Testis (tissue), 3 donors: ENCODE data around the gene HMCES. TPM values are rescaled to one million over a fixed set of nuclear protein-coding genes. Genes with fewer than 3 reads are reported as not detected.

ENCODE experiments used
- DNase-seq: peaks from one replicate; pipeline ENCODE4 v3.0.0-alpha.2; 2019
- H3K27ac ChIP-seq, 2 donors: fragments of 200-600 bp; sonication (generic); one replicate each; pipeline ENCODE4 v1.5.1; 2019
- H3K27me3 ChIP-seq: fragments of 200-600 bp; sonication (generic); one replicate; pipeline ENCODE4 v1.5.1; 2019
- H3K36me3 ChIP-seq: fragments of 200-600 bp; sonication (generic); one replicate; pipeline ENCODE4 v1.5.1; 2017; ENCODE audit warnings: low read depth; ENCODE audit errors: missing control alignments
- H3K4me1 ChIP-seq: fragments of 200-600 bp; sonication (generic); one replicate; pipeline ENCODE4 v1.5.1; 2019
- H3K4me3 ChIP-seq, 2 donors: fragments of 200-600 bp; sonication (generic); one replicate each; pipeline ENCODE4 v1.5.1; 2017 to 2019
- H3K9me3 ChIP-seq: fragments of 200-600 bp; sonication (generic); one replicate; pipeline ENCODE4 v1.5.1; 2017
- CTCF ChIP-seq, 3 experiments: fragments of 450-650 bp in 2 of 3; fragments of 200-600 bp in 1 of 3; sonication (generic) in 1 of 3; IDR thresholded peaks; one replicate each; pipeline ENCODE4 v1.5.1; 2016 to 2019; ENCODE audit warnings: antibody characterized with exemption in 3 of 3, mild to moderate bottlenecking in 2 of 3, moderate library complexity in 1 of 3
- POLR2A ChIP-seq: fragments of 450-650 bp; IDR thresholded peaks from one replicate; pipeline ENCODE4 v1.6.1; 2017; ENCODE audit warnings: antibody characterized with exemption, mild to moderate bottlenecking, moderate library complexity
- WGBS, 2 donors: methylation state at CpG; one replicate each; pipeline ENCODE4 v1.1.5; 2018; 5-methylcytosine and 5-hydroxymethylcytosine counted together
- intact Hi-C: fragments of 100-400 bp; cut with DNase I; formaldehyde crosslinking; loops from one replicate; pipeline ENCODE4 v1.15.1; 2023; ENCODE audit warnings: low total_unique reads
- polyA plus RNA-seq: library from polyadenylated mRNA; stranded (reverse); fragments of 350-450 nt; fragmentation: Illumina TruSeq; extraction: RNeasy Lipid Tissue Mini Kit (QIAGEN cat#74804); gene quantifications from one replicate; pipeline ENCODE4 v1.2.3, GENCODE V29; 2014; ENCODE audit warnings: low read depth, low replicate concordance; ENCODE audit not compliant: insufficient read depth
- total RNA-seq, 2 donors: library from RNA; depleted of rRNA; stranded (reverse); fragments of >200 nt; gene quantifications; one replicate each; pipeline ENCODE4 v1.2.3, GENCODE V29; 2016

Gene HMCES
- total and polyA plus RNA-seq, 3 donors from 2014 or later = 37.8 to 81.5 (median 41.6) TPM

DNA sequence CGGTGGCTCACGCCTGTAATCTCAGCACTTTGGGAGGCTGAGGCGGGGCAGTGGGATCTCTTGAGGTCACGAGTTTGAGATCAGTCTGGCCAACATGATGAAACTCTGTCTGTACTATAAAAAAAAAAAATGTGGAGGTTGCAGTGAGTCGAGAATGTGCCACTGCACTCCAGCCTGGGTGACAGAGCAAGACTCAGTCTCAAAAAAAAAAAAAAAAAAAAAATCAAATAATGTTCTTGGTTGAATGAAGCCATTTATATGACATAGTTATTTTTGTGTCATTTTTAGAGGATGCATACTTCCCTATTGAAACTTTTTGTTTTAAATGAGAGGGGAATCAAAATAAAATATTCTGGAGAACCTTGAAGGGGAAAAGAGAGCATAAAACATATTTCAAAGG lies 3.1 kb downstream of the HMCES start:
- Histone ChIP-seq H3K36me3 (no peaks in the 10 kb centered on the region), H3K27ac (no peak overlapping the region), H3K4me1 (peaks cover 6% of the 10 kb centered on the region), H3K4me3 (no peak overlapping the region), H3K27me3 (no peaks in the 10 kb centered on the region), H3K9me3 (no peaks in the 10 kb centered on the region)
- DNase-seq = no peak
- intact Hi-C loops = no loop called here
- TF ChIP-seq CTCF (IDR thresholded peaks at IDR 0.05) = no peak
- no peak for TF ChIP-seq POLR2A
- WGBS, 2 donors = 89 to 91% methylated on average over 5 of the region's 5 CpGs

- Histone ChIP-seq H3K4me3 (no peak overlapping the region), H3K4me1 (peaks cover 4% of the 10 kb centered on the region), H3K27me3 (no peaks in the 10 kb centered on the region), H3K9me3 (no peaks in the 10 kb centered on the region), H3K36me3 (no peaks in the 10 kb centered on the region), H3K27ac (no peak overlapping the region)
- TF ChIP-seq CTCF (IDR thresholded peaks at IDR 0.05) (no peak), POLR2A (no peak)
- WGBS, 2 donors = 75 to 86% methylated on average over 6 of the region's 6 CpGs
- intact Hi-C loops = no loop called here
- DNase-seq = no peak
Measured at GRCh38 chr3:129282727-129283327, 4.2 kb downstream of the HMCES start.

DNA sequence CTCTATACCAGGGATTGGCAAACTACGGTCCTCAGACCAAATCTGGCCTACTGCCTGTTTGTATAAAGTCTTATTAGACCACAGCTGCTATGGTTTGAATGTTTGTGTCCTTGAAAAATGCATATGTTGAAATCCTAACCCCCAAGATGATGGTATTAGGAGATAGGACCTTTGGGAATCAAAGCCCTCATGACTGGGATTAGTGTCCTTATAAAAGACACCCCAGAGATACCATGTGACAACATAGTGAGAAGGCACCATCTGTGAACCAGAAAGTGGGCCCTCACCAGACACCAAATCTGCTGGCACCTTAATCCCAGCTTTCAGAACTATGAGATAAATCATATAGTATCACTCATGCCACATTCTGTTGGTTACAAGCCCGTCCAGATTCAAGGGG lies 7.4 kb downstream of the HMCES start:
- Histone ChIP-seq H3K4me3 (no peak overlapping the region), H3K27ac (no peak overlapping the region), H3K27me3 (no peaks in the 10 kb centered on the region), H3K36me3 (no peaks in the 10 kb centered on the region), H3K4me1 (no peaks in the 10 kb centered on the region), H3K9me3 (no peaks in the 10 kb centered on the region)
- no peak for TF ChIP-seq CTCF (IDR thresholded peaks at IDR 0.05)
- TF ChIP-seq POLR2A = no peak
- 96 to 97% methylated on average over 2 of the region's 2 CpGs for WGBS, 2 donors
- intact Hi-C loops = no loop called here
- DNase-seq = no peak

DNA sequence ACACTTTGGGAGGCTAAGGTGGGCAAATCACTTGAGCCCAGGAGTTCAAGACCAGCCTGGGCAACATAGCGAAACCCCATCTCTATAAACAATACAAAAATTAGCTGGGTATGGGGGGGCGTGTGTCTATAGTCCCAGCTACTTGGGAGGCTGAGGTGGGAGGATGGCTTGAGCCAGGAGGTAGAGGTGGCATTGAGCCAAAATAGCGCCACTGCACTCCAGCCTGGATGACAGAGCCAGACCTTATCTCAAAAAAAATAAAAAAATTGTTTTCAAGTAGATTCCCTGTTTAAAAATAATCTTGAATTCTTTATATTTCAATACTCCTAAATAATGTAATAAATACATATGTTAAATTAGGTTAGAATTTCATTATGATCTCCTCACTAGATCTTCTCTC lies 9.8 kb downstream of the HMCES start:
- Histone ChIP-seq H3K4me1 (no peaks in the 10 kb centered on the region), H3K27me3 (no peaks in the 10 kb centered on the region), H3K9me3 (no peaks in the 10 kb centered on the region), H3K36me3 (no peaks in the 10 kb centered on the region), H3K4me3 (no peak overlapping the region), H3K27ac (no peak overlapping the region)
- no peak for DNase-seq
- 74 to 76% methylated on average over 3 of the region's 3 CpGs for WGBS, 2 donors
- no peak for TF ChIP-seq POLR2A
- no peak for TF ChIP-seq CTCF (IDR thresholded peaks at IDR 0.05)
- intact Hi-C loops = no loop called here

DNA sequence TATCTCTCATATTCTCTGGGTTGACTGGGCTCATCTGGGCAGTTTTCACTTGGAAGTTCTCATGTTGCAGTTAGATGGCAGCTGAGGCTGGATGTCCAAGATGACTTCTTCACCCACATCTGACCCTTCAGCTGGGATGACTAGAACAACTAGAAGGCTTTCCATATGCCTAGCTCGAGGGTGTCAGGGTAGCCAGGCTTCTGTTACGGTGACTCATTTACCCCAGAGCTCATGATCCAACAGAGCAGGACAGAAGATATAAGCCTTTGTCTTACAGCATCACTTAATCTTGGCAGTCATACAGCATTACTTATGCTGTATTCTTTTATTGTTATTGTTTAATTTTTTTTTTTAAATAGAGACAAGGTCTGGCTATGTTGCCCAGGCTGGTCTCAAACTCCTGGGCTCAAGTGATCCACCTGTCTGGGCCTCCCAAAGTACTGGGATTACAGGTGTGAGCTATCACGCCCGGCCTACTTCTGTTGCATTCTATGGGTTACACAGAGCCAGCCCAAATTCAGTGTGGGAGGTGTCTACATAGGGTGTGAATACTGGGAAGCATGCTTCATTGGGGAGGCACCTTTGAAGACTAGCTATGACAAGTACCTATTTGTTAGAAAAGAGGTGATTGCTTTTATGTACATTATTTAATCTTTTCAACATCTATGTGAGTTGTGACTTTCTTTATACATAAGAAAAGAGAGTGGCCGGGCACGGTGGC lies 10.7 kb downstream of the HMCES start:
- Histone ChIP-seq H3K36me3 (no peaks in the 10 kb centered on the region), H3K4me1 (no peaks in the 10 kb centered on the region), H3K9me3 (no peaks in the 10 kb centered on the region), H3K27ac (no peak overlapping the region), H3K4me3 (no peak overlapping the region), H3K27me3 (no peaks in the 10 kb centered on the region)
- intact Hi-C loops = no loop called here
- DNase-seq = no peak
- no peak for TF ChIP-seq CTCF (IDR thresholded peaks at IDR 0.05)
- TF ChIP-seq POLR2A = no peak
- WGBS, 2 donors = 83 to 97% methylated on average over 5 to 6 of the region's 6 CpGs
